ENCODE data around the gene ADD1. TPM values are rescaled to one million over a fixed set of nuclear protein-coding genes. Genes with fewer than 3 reads are reported as not detected.
"Not testable (repeated sequence)": the region's sequence is repeated elsewhere in the genome, so short reads cannot be mapped to it uniquely, and the experiment has no call there.

The ADD1 gene
- total RNA-seq, 6 experiments from 2014 or later, result 276 to 332 (median 321) TPM

DNA sequence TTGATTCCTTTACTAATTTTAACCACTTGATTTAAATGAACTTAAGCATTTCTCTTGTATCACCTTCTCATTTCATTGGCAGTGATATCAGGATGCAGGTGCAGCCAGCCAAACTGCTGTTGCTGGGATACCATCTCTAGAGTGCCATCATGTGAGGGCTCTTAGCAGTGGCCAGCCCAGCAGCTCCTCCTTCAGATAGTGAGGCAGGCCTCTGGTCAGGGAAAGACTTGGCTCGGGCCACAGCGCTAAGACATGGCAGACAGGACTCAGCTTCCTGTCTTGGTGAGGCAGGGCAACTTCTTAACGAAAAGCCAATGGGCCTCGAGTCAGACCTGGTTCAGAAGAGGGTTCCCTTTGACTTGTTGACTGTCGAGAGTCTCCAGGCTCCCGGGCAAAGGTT is 69.5 kb downstream of the ADD1 start:
- DNase-seq, result no peak
- TF ChIP-seq, protein P1, sequence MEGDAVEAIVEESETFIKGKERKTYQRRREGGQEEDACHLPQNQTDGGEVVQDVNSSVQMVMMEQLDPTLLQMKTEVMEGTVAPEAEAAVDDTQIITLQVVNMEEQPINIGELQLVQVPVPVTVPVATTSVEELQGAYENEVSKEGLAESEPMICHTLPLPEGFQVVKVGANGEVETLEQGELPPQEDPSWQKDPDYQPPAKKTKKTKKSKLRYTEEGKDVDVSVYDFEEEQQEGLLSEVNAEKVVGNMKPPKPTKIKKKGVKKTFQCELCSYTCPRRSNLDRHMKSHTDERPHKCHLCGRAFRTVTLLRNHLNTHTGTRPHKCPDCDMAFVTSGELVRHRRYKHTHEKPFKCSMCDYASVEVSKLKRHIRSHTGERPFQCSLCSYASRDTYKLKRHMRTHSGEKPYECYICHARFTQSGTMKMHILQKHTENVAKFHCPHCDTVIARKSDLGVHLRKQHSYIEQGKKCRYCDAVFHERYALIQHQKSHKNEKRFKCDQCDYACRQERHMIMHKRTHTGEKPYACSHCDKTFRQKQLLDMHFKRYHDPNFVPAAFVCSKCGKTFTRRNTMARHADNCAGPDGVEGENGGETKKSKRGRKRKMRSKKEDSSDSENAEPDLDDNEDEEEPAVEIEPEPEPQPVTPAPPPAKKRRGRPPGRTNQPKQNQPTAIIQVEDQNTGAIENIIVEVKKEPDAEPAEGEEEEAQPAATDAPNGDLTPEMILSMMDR (IDR thresholded peaks at IDR 0.05), result no peak
- Mint-ChIP-seq H3K36me3 (ENCODE audit: low read depth) (peaks cover 36% of the 10 kb centered on the region), H3K9me3 (no peaks in the 10 kb centered on the region), H3K27me3 (ENCODE audit: insufficient read depth) (0 out of 2 replicates have a peak, but pooled peaks cover 2% of the 10 kb centered on the region), H3K4me3 (no peak overlapping the region), H3K27ac (no peak overlapping the region), H3K4me1 (ENCODE audit: low read depth) (no peaks in the 10 kb centered on the region)

DNA sequence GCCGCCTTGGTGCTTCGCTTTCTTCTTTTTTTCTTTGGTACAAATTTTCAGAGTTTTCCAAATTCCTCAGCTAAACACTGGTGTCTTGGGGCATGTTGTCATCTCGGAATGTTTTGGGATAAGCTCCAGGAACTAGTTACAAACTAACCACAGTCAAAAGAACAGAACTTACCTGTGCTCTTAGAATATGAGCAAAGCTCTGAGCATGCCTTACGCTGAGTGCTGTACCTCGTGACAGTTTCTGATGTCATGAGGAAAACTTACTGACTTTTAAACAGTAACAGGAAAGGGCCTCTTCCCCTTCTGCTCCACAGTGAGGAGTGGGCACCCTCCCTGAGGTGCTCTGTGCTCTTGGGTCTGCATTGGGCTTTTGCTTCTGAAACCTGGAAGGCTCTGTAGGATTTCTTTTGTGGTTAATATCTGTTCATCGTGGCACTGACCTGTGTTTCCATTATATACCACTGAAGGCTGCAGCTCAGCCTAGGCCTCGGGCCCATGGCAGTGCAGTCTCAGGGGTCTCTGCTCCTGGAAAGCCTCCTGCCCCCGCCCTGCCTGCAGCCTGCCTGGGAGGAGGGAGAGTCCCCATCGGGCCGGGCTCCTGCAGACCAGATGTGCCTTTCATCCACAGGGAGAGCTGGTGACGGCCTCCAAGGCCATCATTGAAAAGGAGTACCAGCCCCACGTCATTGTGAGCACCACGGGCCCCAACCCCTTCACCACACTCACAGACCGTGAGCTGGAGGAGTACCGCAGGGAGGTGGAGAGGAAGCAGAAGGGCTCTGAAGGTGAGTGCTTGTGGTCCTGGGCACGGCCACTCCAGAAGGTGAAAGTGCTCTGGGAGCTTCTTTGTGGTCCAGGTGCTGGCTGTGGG is 70.8 kb downstream of the ADD1 start:
- peaks cover 3% of the 10 kb centered on the region; the same call in 1 of the 2 replicates for H3K9me3 Mint-ChIP-seq
- no peaks in the 10 kb centered on the region for H3K4me1 Mint-ChIP-seq (ENCODE audit: low read depth)
- H3K4me3 Mint-ChIP-seq, result no peak overlapping the region
- no peak for DNase-seq
- TF ChIP-seq, protein P1 (IDR thresholded peaks at IDR 0.05), result no peak
- H3K27me3 Mint-ChIP-seq (ENCODE audit: insufficient read depth), result 0 out of 2 replicates have a peak, but pooled peaks cover 2% of the 10 kb centered on the region
- no peak overlapping the region for H3K27ac Mint-ChIP-seq
- peaks cover 49% of the 10 kb centered on the region for H3K36me3 Mint-ChIP-seq (ENCODE audit: low read depth)

DNA sequence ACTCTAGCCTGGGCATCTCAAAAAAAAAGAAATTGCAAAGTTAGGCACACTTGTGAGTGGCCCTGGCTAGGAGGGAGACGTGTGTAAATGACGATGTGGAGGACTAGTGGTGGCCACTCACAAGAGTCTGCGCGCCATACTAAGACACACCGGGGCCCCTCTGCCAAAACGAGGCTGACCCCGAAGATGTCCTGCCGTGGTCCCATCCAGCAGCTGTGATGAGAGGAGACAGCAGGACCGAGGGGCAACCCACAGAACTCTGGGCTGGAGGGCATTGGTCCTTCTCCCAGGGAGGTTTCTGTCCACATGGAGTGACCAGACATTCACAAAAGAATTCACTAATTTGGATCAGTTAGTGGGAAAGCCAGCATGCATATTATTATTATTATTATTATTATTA is 72.1 kb downstream of the ADD1 start:
- DNase-seq, result no peak
- H3K9me3 Mint-ChIP-seq, result peaks cover 12% of the 10 kb centered on the region
- H3K36me3 Mint-ChIP-seq (ENCODE audit: low read depth), result peaks cover 59% of the 10 kb centered on the region
- TF ChIP-seq, protein P1 (IDR thresholded peaks at IDR 0.05), result no peak
- no peak overlapping the region for H3K4me3 Mint-ChIP-seq
- no peak overlapping the region for H3K27ac Mint-ChIP-seq
- no peaks in the 10 kb centered on the region for H3K4me1 Mint-ChIP-seq (ENCODE audit: low read depth)
- H3K27me3 Mint-ChIP-seq (ENCODE audit: insufficient read depth), result 0 out of 2 replicates have a peak, but pooled peaks cover 2% of the 10 kb centered on the region

DNA sequence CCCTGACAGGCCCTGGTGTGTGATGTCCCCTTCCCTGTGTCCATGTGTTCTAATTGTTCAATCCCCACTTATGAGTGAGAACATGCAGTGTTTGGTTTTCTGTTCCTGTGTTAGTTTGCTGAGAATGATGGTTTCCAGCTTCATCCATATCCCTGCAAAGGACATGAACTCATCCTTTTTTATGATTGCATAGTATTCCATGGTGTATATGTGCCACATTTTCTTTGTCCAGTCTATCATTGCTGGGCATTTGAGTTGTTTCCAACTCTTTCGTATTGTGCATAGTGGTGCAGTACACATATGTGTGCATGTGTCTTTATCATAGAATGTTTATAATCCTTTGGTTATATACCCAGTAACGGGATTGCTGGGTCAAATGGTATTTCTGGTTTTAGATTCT is 73.1 kb downstream of the ADD1 start:
- H3K27me3 Mint-ChIP-seq (ENCODE audit: insufficient read depth); H3K4me1 Mint-ChIP-seq (ENCODE audit: low read depth); H3K4me3 Mint-ChIP-seq; H3K27ac Mint-ChIP-seq; DNase-seq: not testable (repeated sequence)
- Mint-ChIP-seq H3K36me3 (ENCODE audit: low read depth) (peaks cover 65% of the 10 kb centered on the region), H3K9me3 (peaks cover 12% of the 10 kb centered on the region)

DNA sequence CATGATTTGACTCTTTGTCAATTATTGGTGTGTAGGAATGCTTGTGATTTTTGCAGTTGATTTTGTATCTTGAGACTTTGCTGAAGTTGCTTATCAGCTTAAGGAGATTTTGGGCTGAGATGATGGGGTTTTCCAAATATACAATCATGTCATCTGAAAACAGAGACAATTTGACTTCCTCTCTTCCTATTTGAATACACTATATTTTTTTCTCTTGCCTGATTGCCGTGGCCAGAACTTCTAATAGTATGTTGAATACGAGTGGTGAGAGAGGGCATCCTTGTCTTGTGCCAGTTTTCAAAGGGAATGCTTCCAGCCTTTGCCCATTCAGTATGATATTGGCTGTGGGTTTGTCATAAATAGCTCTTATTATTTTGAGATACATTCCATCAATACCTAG is 74.7 kb downstream of the ADD1 start:
- not testable (repeated sequence) for DNase-seq; H3K4me3 Mint-ChIP-seq; H3K27ac Mint-ChIP-seq; H3K27me3 Mint-ChIP-seq (ENCODE audit: insufficient read depth)
- H3K4me1 Mint-ChIP-seq (ENCODE audit: low read depth), result peaks cover 13% of the 10 kb centered on the region
- H3K9me3 Mint-ChIP-seq, result peaks cover 12% of the 10 kb centered on the region
- H3K36me3 Mint-ChIP-seq (ENCODE audit: low read depth), result peaks cover 65% of the 10 kb centered on the region

DNA sequence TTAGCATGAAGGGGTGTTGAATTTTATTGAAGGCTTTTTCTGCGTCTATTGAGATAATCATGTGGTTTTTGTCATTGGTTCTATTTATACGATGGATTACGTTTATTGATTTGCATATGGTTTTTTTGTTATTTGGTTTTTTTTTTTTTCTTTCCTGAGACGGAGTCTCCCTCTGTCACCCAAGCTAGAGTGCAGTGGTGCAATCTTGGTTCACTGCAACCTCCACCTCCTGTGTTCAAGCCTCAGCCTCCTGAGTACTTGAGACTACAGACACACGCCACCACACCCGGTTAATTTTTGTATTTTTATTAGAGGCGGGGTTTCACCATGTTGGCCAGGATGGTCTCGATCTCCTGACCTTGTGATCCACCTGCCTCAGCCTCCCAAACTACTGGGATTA is 75.1 kb downstream of the ADD1 start:
- not testable (repeated sequence) for H3K27me3 Mint-ChIP-seq (ENCODE audit: insufficient read depth); DNase-seq; H3K4me3 Mint-ChIP-seq; H3K27ac Mint-ChIP-seq
- Mint-ChIP-seq H3K9me3 (peaks cover 12% of the 10 kb centered on the region), H3K36me3 (ENCODE audit: low read depth) (peaks cover 65% of the 10 kb centered on the region), H3K4me1 (ENCODE audit: low read depth) (peaks cover 13% of the 10 kb centered on the region)

DNA sequence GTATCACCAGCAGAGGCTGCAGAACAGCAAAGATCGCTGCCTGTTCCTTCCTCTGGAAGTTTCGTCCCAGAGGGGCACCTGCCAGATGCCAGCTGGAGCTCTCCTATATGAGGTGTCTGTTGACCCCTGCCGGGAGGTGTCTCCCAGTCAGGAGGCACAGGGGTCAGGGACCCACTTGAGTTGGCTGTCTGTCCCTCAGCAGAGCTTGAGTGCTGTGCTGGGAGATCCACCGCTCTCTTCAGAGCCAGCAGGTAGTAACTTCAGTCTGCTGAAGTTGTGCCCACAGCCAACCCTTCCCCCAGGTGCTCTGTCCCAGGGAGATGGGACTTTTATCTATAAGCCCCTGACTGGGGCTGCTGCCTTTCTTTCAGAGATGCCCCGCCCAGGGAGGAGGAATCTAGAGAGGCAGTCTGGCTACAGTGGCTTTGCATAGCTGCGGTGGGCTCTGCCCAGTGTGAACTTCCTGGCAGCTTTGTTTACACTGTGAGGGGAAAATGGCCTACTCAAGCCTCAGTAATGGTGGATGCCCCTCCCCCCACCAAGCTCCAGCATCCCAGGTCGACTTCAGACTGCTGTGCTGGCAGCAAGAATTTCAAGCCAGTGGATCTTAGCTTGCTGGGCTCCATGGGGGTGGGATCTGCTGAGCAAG is 78.9 kb downstream of the ADD1 start:
- not testable (repeated sequence) for H3K4me3 Mint-ChIP-seq; H3K27me3 Mint-ChIP-seq (ENCODE audit: insufficient read depth); DNase-seq
- H3K9me3 Mint-ChIP-seq, result peaks cover 12% of the 10 kb centered on the region
- peaks cover 13% of the 10 kb centered on the region for H3K4me1 Mint-ChIP-seq (ENCODE audit: low read depth)
- H3K27ac Mint-ChIP-seq, result peak overlapping the region; percentile 51
- peaks cover 44% of the 10 kb centered on the region for H3K36me3 Mint-ChIP-seq (ENCODE audit: low read depth)

All from HFFc6 (cell line).